ENCODE data around the gene ARHGEF9.

The ARHGEF9 gene

DNA sequence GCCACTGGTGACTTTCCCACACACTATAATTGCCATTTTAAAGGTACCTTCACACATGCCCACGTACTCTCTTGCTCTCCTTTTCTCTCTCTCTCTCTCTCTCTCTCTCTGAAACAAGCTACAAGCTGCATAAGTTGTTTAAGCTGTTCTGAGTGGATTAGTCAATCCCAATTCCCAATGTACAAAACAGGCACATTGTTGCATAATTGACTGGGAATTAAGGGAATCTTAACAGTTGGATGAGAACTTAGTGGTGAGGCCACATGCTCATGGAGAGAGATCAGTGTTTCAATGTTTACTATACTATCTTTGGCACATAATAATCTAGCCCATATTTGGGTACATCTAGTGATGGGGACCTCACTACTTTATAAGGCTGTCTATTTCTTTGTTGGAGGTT lies 123.3 kb downstream of the ARHGEF9 start:
- TF ChIP-seq POLR2AphosphoS5 (IDR thresholded peaks at IDR 0.05; ENCODE audit: low read depth, low read length) = no peak
- TF ChIP-seq TAF1 (IDR thresholded peaks at IDR 0.05; ENCODE audit: borderline replicate concordance, insufficient read depth, low read length) = no peak
- TF ChIP-seq SIN3A (IDR thresholded peaks at IDR 0.05; ENCODE audit: borderline replicate concordance, insufficient read depth, low read length) = no peak

DNA sequence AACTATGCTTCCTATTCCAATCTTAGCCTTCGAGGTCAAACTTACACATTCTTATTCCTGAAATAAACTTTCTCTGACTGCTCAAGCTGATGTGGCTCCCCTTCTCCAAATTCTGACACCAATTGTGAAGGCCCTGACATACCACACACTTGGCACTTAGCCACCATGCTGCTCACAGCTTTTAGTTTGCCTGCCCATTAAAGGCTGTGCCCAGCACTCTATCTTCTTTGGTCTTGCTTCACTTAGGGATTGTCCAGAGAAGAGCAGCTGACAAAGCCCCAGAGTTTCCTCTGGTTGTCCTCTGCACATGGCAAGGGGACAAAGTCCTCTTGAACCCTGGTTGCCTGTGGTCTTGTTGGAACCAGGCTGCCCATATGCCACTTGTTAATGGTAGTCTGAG lies 126.1 kb downstream of the ARHGEF9 start:
- TF ChIP-seq REST (IDR thresholded peaks at IDR 0.05; ENCODE audit: insufficient read depth in 1 of 2, low read depth in 2 of 2, low read length in 2 of 2) (no peak), POLR2AphosphoS5 (IDR thresholded peaks at IDR 0.05; ENCODE audit: low read depth, low read length) (no peak), SIN3A (IDR thresholded peaks at IDR 0.05; ENCODE audit: borderline replicate concordance, insufficient read depth, low read length) (no peak), FOXP2 (optimal IDR thresholded peaks at IDR 0.05; ENCODE audit: borderline replicate concordance, extremely low read depth, extremely low read length, insufficient read depth) (no peak), TAF1 (IDR thresholded peaks at IDR 0.05; ENCODE audit: borderline replicate concordance, insufficient read depth, low read length) (no peak)

DNA sequence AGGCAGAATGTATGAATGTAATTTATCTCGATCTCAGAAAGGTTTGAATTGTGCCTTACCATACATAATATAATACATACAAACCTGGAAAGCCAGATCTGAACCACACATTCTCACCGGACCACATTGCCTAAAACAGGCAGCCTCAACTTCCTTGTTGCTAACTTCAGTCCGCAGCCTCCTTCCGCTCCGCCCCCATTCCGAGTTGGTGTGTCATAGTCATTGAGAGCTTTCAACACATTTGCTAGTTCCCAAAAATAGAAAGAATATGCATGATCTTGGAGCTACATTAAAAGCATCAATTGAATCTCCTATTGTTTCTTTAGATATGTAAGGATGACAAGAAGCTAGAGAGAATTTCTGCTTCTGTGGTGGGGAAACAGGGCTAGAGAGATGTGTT lies 127.2 kb downstream of the ARHGEF9 start:
- no peak for TF ChIP-seq REST (IDR thresholded peaks at IDR 0.05; ENCODE audit: insufficient read depth in 1 of 2, low read depth in 2 of 2, low read length in 2 of 2)
- TF ChIP-seq POLR2AphosphoS5 (IDR thresholded peaks at IDR 0.05; ENCODE audit: low read depth, low read length) = no peak
- no peak for TF ChIP-seq TAF1 (IDR thresholded peaks at IDR 0.05; ENCODE audit: borderline replicate concordance, insufficient read depth, low read length)
- TF ChIP-seq FOXP2 (optimal IDR thresholded peaks at IDR 0.05; ENCODE audit: borderline replicate concordance, extremely low read depth, extremely low read length, insufficient read depth) = no peak
- TF ChIP-seq SIN3A (IDR thresholded peaks at IDR 0.05; ENCODE audit: borderline replicate concordance, insufficient read depth, low read length) = no peak

- TF ChIP-seq SIN3A (IDR thresholded peaks at IDR 0.05; ENCODE audit: borderline replicate concordance, insufficient read depth, low read length) = no peak
- TF ChIP-seq FOXP2 (optimal IDR thresholded peaks at IDR 0.05; ENCODE audit: borderline replicate concordance, extremely low read depth, extremely low read length, insufficient read depth) = no peak
- TF ChIP-seq TAF1 (IDR thresholded peaks at IDR 0.05; ENCODE audit: borderline replicate concordance, insufficient read depth, low read length) = no peak
- TF ChIP-seq REST (IDR thresholded peaks at IDR 0.05; ENCODE audit: insufficient read depth in 1 of 2, low read depth in 2 of 2, low read length in 2 of 2) = no peak
- TF ChIP-seq POLR2AphosphoS5 (IDR thresholded peaks at IDR 0.05; ENCODE audit: low read depth, low read length) = no peak
Observed at GRCh38 chrX:63656871-63657580, 128.0 kb downstream of the ARHGEF9 start.

DNA sequence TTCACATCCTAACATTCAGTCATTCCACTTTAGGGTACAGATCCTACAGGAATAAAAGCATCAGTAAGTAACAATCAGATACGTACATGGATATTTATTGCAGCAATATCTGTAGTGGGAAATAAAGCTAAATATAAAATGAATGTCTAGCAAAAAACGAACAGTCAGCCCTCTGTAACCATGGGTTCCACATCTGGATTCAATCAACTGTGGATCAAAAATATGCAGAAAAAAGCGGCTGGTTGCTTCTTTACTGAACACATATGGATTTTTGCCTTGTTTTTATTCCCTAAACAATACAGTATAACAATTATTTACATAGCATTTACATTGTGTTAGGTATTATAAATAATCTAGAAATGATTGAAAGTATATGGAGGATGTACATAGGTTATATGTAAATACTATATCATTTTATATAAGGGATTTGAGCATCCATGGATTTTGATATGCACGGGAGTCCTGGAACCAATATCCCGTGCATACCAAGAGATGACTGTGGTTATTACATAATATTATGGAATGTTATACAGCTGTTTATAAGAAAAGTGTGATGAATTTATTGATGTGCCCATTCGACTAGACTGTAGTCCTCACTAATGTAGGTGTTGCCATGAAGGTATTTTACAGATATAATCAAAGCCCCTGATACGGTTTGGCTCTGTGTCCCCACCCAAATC lies 132.8 kb downstream of the ARHGEF9 start:
- TF ChIP-seq FOXP2 (optimal IDR thresholded peaks at IDR 0.05; ENCODE audit: borderline replicate concordance, extremely low read depth, extremely low read length, insufficient read depth) (no peak), SIN3A (IDR thresholded peaks at IDR 0.05; ENCODE audit: borderline replicate concordance, insufficient read depth, low read length) (no peak), REST (IDR thresholded peaks at IDR 0.05; ENCODE audit: insufficient read depth in 1 of 2, low read depth in 2 of 2, low read length in 2 of 2) (no peak), TAF1 (IDR thresholded peaks at IDR 0.05; ENCODE audit: borderline replicate concordance, insufficient read depth, low read length) (no peak), POLR2AphosphoS5 (IDR thresholded peaks at IDR 0.05; ENCODE audit: low read depth, low read length) (no peak)
